IPS-NIHi7 (cell line): Measurements from ENCODE around the gene MACF1.

Source experiments
- DNase-seq: peaks from one replicate; pipeline ENCODE4 v3.0.0; 2012; ENCODE audit warnings: mixed read lengths; ENCODE audit errors: extremely low spot score

The MACF1 gene

GRCh38 chr1:39295901-39296300 is 91.4 kb downstream of the MACF1 start:
- DNase-seq = no peak

GRCh38 chr1:39297551-39297950 is 93.1 kb downstream of the MACF1 start:
- no peak for DNase-seq

GRCh38 chr1:39301606-39302005 is 97.1 kb downstream of the MACF1 start:
- no peak for DNase-seq

- DNase-seq = no peak
Observed at GRCh38 chr1:39305555-39305954, 101.1 kb downstream of the MACF1 start.

- DNase-seq = no peak
Observed at GRCh38 chr1:39310015-39310414, 105.5 kb downstream of the MACF1 start.

- no peak for DNase-seq
Observed at GRCh38 chr1:39310691-39311090, 106.2 kb downstream of the MACF1 start.

GRCh38 chr1:39317111-39317510 is 112.6 kb downstream of the MACF1 start:
- no peak for DNase-seq

GRCh38 chr1:39317910-39318633 is 113.6 kb downstream of the MACF1 start:
- peak; percentile 16 for DNase-seq

- DNase-seq = no peak
Observed at GRCh38 chr1:39321979-39322378, 117.5 kb downstream of the MACF1 start.

GRCh38 chr1:39322431-39322830 is 117.9 kb downstream of the MACF1 start:
- no peak for DNase-seq

GRCh38 chr1:39324888-39325287 is 120.4 kb downstream of the MACF1 start:
- DNase-seq = no peak

- no peak for DNase-seq
Observed at GRCh38 chr1:39326836-39327235, 122.3 kb downstream of the MACF1 start.

- no peak for DNase-seq
Observed at GRCh38 chr1:39328095-39328494, 123.6 kb downstream of the MACF1 start.

- DNase-seq = no peak
Observed at GRCh38 chr1:39328586-39329121, 124.2 kb downstream of the MACF1 start.

- DNase-seq = no peak
Observed at GRCh38 chr1:39331647-39332046, 127.2 kb downstream of the MACF1 start.

GRCh38 chr1:39332291-39332690 is 127.8 kb downstream of the MACF1 start:
- no peak for DNase-seq

GRCh38 chr1:39332828-39333227 is 128.3 kb downstream of the MACF1 start:
- DNase-seq = no peak

- no peak for DNase-seq
Observed at GRCh38 chr1:39333296-39333695, 128.8 kb downstream of the MACF1 start.

- no peak for DNase-seq
Observed at GRCh38 chr1:39335216-39335615, 130.7 kb downstream of the MACF1 start.

- no peak for DNase-seq
Observed at GRCh38 chr1:39337067-39337466, 132.6 kb downstream of the MACF1 start.

GRCh38 chr1:39342776-39343175 is 138.3 kb downstream of the MACF1 start:
- no peak for DNase-seq

GRCh38 chr1:39344394-39345154 is 140.1 kb downstream of the MACF1 start:
- no peak for DNase-seq

- no peak for DNase-seq
Observed at GRCh38 chr1:39346872-39347271, 142.4 kb downstream of the MACF1 start.
